ENCODE results near the gene IL22RA1.

DNA sequence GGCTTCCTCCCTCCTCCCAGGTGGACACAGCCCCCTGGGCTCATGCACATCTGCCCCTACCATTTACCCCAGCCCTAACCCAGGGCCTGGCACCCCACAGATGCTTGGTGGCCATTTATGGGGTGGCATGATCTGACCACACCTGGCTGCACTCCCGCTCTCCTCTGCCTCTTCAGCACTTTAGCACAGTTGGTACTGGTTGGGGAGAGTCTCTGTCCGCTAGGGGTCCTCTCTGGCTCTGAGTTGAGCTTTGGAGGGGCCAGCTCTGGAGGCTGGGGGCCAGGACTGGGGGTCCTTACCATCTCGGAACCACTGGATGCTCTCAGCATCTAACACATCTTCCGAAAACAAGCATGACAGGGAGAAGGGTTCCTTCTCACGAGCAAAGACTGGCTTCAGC, 48.4 kb downstream of the IL22RA1 start:
- TF ChIP-seq, protein P1, sequence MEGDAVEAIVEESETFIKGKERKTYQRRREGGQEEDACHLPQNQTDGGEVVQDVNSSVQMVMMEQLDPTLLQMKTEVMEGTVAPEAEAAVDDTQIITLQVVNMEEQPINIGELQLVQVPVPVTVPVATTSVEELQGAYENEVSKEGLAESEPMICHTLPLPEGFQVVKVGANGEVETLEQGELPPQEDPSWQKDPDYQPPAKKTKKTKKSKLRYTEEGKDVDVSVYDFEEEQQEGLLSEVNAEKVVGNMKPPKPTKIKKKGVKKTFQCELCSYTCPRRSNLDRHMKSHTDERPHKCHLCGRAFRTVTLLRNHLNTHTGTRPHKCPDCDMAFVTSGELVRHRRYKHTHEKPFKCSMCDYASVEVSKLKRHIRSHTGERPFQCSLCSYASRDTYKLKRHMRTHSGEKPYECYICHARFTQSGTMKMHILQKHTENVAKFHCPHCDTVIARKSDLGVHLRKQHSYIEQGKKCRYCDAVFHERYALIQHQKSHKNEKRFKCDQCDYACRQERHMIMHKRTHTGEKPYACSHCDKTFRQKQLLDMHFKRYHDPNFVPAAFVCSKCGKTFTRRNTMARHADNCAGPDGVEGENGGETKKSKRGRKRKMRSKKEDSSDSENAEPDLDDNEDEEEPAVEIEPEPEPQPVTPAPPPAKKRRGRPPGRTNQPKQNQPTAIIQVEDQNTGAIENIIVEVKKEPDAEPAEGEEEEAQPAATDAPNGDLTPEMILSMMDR (IDR thresholded peaks at IDR 0.05) = no peak
- no peak for TF ChIP-seq POLR2A (IDR thresholded peaks at IDR 0.05)
